ENCODE measurements around the gene ARHGDIG. TPM values are rescaled to one million over a fixed set of nuclear protein-coding genes. Genes with fewer than 3 reads are reported as not detected.
A peak's percentile ranks its signal among the peaks of the same experiment; 100 is the strongest.
"Not testable (repeated sequence)": the region's sequence is repeated elsewhere in the genome, so short reads cannot be mapped to it uniquely, and the experiment has no call there.

The ARHGDIG gene
- total and polyA plus RNA-seq, 7 donors: 1.6 to 5.7 (median 5.0) TPM; not detected in 1

GRCh38 chr16:264440-264951 is 15.9 kb upstream of the ARHGDIG start:
- TF ChIP-seq CTCF (IDR thresholded peaks at IDR 0.05) (no peak), POLR2A (IDR thresholded peaks at IDR 0.05) (no peak), POLR2AphosphoS5 (IDR thresholded peaks at IDR 0.05) (no peak), EP300 (IDR thresholded peaks at IDR 0.05) (no peak)
- DNase-seq: no peak
- no peak overlapping the region for H3K27ac ChIP-seq
- peaks cover 40 to 57% (median 45%) of the 10 kb centered on the region in 4 donors for H3K36me3 ChIP-seq
- H3K4me1 ChIP-seq: no peaks in the 10 kb centered on the region
- H3K9me3 ChIP-seq: no peaks in the 10 kb centered on the region
- no peaks in the 10 kb centered on the region for H3K27me3 ChIP-seq
- 92 to 93% methylated on average over 23 of the region's 23 CpGs for WGBS, 2 donors
- intact Hi-C loops (cut with DNase I): no loop called here
- H3K4me3 ChIP-seq: no peak overlapping the region

GRCh38 chr16:265002-265529 is 15.3 kb upstream of the ARHGDIG start:
- no peaks in the 10 kb centered on the region for H3K27me3 ChIP-seq
- intact Hi-C loops (cut with DNase I): no loop called here
- no peak for DNase-seq
- H3K27ac ChIP-seq: no peak overlapping the region
- H3K4me3 ChIP-seq: no peak overlapping the region
- peaks cover 36 to 52% (median 39%) of the 10 kb centered on the region in 4 donors for H3K36me3 ChIP-seq
- no peaks in the 10 kb centered on the region for H3K9me3 ChIP-seq
- no peaks in the 10 kb centered on the region for H3K4me1 ChIP-seq
- WGBS, 2 donors: 90 to 94% methylated on average over 14 of the region's 14 CpGs
- TF ChIP-seq CTCF (IDR thresholded peaks at IDR 0.05) (no peak), POLR2AphosphoS5 (IDR thresholded peaks at IDR 0.05) (no peak), POLR2A (IDR thresholded peaks at IDR 0.05) (no peak), EP300 (IDR thresholded peaks at IDR 0.05) (no peak)

GRCh38 chr16:265711-266110 is 14.7 kb upstream of the ARHGDIG start:
- 41 to 74% methylated on average over 12 of the region's 12 CpGs for WGBS, 2 donors
- no peak for DNase-seq
- Histone ChIP-seq H3K27ac (no peak overlapping the region), H3K9me3 (no peaks in the 10 kb centered on the region), H3K36me3 (peaks cover 30 to 45% (median 35%) of the 10 kb centered on the region in 4 donors), H3K4me1 (no peaks in the 10 kb centered on the region), H3K4me3 (no peak overlapping the region), H3K27me3 (no peaks in the 10 kb centered on the region)
- TF ChIP-seq CTCF (IDR thresholded peaks at IDR 0.05) (no peak), EP300 (IDR thresholded peaks at IDR 0.05) (no peak), POLR2A (IDR thresholded peaks at IDR 0.05) (no peak), POLR2AphosphoS5 (IDR thresholded peaks at IDR 0.05) (no peak)
- intact Hi-C loops (cut with DNase I): no loop called here

- Histone ChIP-seq H3K27me3 (no peaks in the 10 kb centered on the region), H3K4me3 (no peak overlapping the region), H3K36me3 (peaks cover 24 to 37% (median 32%) of the 10 kb centered on the region in 4 donors), H3K4me1 (no peaks in the 10 kb centered on the region), H3K9me3 (no peaks in the 10 kb centered on the region), H3K27ac (no peak overlapping the region)
- no peak for DNase-seq
- TF ChIP-seq POLR2AphosphoS5 (IDR thresholded peaks at IDR 0.05): peak in 1 of 4 donors; percentile 0
- no peak for TF ChIP-seq POLR2A (IDR thresholded peaks at IDR 0.05)
- WGBS, 2 donors: 71 to 81% methylated on average over 25 of the region's 25 CpGs
- intact Hi-C loops (cut with DNase I): no loop called here
Measured at GRCh38 chr16:266258-267164, 13.9 kb upstream of the ARHGDIG start.

- peaks cover 14 to 27% (median 22%) of the 10 kb centered on the region in 4 donors for H3K36me3 ChIP-seq
- H3K9me3 ChIP-seq; H3K27me3 ChIP-seq; H3K27ac ChIP-seq; DNase-seq; H3K4me1 ChIP-seq; H3K4me3 ChIP-seq; intact Hi-C loops (cut with DNase I): not testable (repeated sequence)
- WGBS, 2 donors: 81 to 86% methylated on average over 17 of the region's 17 CpGs
Measured at GRCh38 chr16:267562-267961, 12.8 kb upstream of the ARHGDIG start.

All from sigmoid colon (tissue), 7 donors.